Measurements from ENCODE around the gene MYZAP. TPM values are rescaled to one million over a fixed set of nuclear protein-coding genes. Genes with fewer than 3 reads are reported as not detected.

Gene MYZAP
- total RNA-seq, 2 donors from 2014 or later: 0.22 to 0.33 TPM

GRCh38 chr15:57583282-57583681 is 8.4 kb upstream of the MYZAP start:
- peaks cover 13% of the 10 kb centered on the region for H3K4me1 Mint-ChIP-seq
- H3K9ac ChIP-seq (ENCODE audit: extremely low read depth, low read length, poor library complexity, severe bottlenecking): no peak overlapping the region
- peaks cover 4% of the 10 kb centered on the region for H3K4me1 ChIP-seq (ENCODE audit: control insufficient read depth, insufficient read depth, low read length)
- 81 to 100% methylated on average over 1 to 2 of the region's 2 CpGs for WGBS, 2 experiments (ENCODE audit: insufficient coverage in 1 of 2, insufficient read length in 1 of 2)
- peaks cover 14% of the 10 kb centered on the region for H3K9me3 Mint-ChIP-seq
- no peaks in the 10 kb centered on the region for H3K36me3 Mint-ChIP-seq (ENCODE audit: low read depth)
- no peak overlapping the region for H3K27ac Mint-ChIP-seq
- DNase-seq: no peak
- peaks cover 13% of the 10 kb centered on the region for H3K27me3 ChIP-seq (ENCODE audit: control insufficient read depth, insufficient read depth, low read length, poor library complexity, severe bottlenecking)
- H3K9me3 ChIP-seq (ENCODE audit: control insufficient read depth, low read length): peaks cover 20% of the 10 kb centered on the region
- no peak for TF ChIP-seq CTCF (conservative IDR thresholded peaks at IDR 0.05)
- H3K27ac ChIP-seq (ENCODE audit: low read depth, low read length): no peak overlapping the region
- no peak overlapping the region for H3K4me3 ChIP-seq (ENCODE audit: low read length)
- H3K27me3 Mint-ChIP-seq (ENCODE audit: insufficient read depth): peaks cover 26% of the 10 kb centered on the region
- H3K4me3 Mint-ChIP-seq: no peak overlapping the region
- H3K36me3 ChIP-seq (ENCODE audit: control insufficient read depth, insufficient read depth, low read length): no peaks in the 10 kb centered on the region

- Mint-ChIP-seq H3K36me3 (ENCODE audit: low read depth) (no peaks in the 10 kb centered on the region), H3K4me3 (no peak overlapping the region), H3K27me3 (ENCODE audit: insufficient read depth) (peaks cover 26% of the 10 kb centered on the region), H3K4me1 (peaks cover 13% of the 10 kb centered on the region), H3K9me3 (peaks cover 14% of the 10 kb centered on the region), H3K27ac (no peak overlapping the region)
- Histone ChIP-seq H3K4me3 (ENCODE audit: low read length) (no peak overlapping the region), H3K27me3 (ENCODE audit: control insufficient read depth, insufficient read depth, low read length, poor library complexity, severe bottlenecking) (peaks cover 16% of the 10 kb centered on the region), H3K36me3 (ENCODE audit: control insufficient read depth, insufficient read depth, low read length) (no peaks in the 10 kb centered on the region), H3K9ac (ENCODE audit: extremely low read depth, low read length, poor library complexity, severe bottlenecking) (no peak overlapping the region), H3K27ac (ENCODE audit: low read depth, low read length) (no peak overlapping the region), H3K9me3 (ENCODE audit: control insufficient read depth, low read length) (peaks cover 20% of the 10 kb centered on the region), H3K4me1 (ENCODE audit: control insufficient read depth, insufficient read depth, low read length) (peaks cover 4% of the 10 kb centered on the region)
- no peak for TF ChIP-seq CTCF (conservative IDR thresholded peaks at IDR 0.05)
- 84% methylated on average over 3 of the region's 3 CpGs; no CpG with 5 or more reads in 1 of the 2 experiments for WGBS, 2 experiments (ENCODE audit: insufficient coverage in 1 of 2, insufficient read length in 1 of 2)
- no peak for DNase-seq
Observed at GRCh38 chr15:57583720-57584119, 8.0 kb upstream of the MYZAP start.

GRCh38 chr15:57586661-57587424 is 4.9 kb upstream of the MYZAP start:
- Histone ChIP-seq H3K27me3 (ENCODE audit: control insufficient read depth, insufficient read depth, low read length, poor library complexity, severe bottlenecking) (peaks cover 40% of the 10 kb centered on the region), H3K9ac (ENCODE audit: extremely low read depth, low read length, poor library complexity, severe bottlenecking) (no peak overlapping the region), H3K36me3 (ENCODE audit: control insufficient read depth, insufficient read depth, low read length) (no peaks in the 10 kb centered on the region), H3K4me1 (ENCODE audit: control insufficient read depth, insufficient read depth, low read length) (no peaks in the 10 kb centered on the region), H3K4me3 (ENCODE audit: low read length) (no peak overlapping the region), H3K9me3 (ENCODE audit: control insufficient read depth, low read length) (peaks cover 20% of the 10 kb centered on the region), H3K27ac (ENCODE audit: low read depth, low read length) (no peak overlapping the region)
- Mint-ChIP-seq H3K4me3 (no peak overlapping the region), H3K36me3 (ENCODE audit: low read depth) (no peaks in the 10 kb centered on the region), H3K4me1 (peaks cover 3% of the 10 kb centered on the region), H3K27ac (no peak overlapping the region), H3K9me3 (peaks cover 14% of the 10 kb centered on the region), H3K27me3 (ENCODE audit: insufficient read depth) (peaks cover 54% of the 10 kb centered on the region)
- no peak for DNase-seq
- TF ChIP-seq CTCF (conservative IDR thresholded peaks at IDR 0.05): no peak
- 78 to 79% methylated on average over 3 to 6 of the region's 6 CpGs for WGBS, 2 experiments (ENCODE audit: insufficient coverage in 1 of 2, insufficient read length in 1 of 2)

All from endodermal cell (in vitro differentiated cells).